Activated B cell treated with CpG ODN at 0.5 μM for 24 hours (primary cell): ENCODE results near the gene VPS35L. TPM values are rescaled to one million over a fixed set of nuclear protein-coding genes. Genes with fewer than 3 reads are reported as not detected.
"Not testable (repeated sequence)": the region's sequence is repeated elsewhere in the genome, so short reads cannot be mapped to it uniquely, and the experiment has no call there.

Experiments used
- ATAC-seq: fragments of 200-7000 bp; cut with Tn5 transposase; one replicate; pipeline ENCODE4 v1.10.0; 2021; ENCODE audit warnings: low read depth, mild to moderate bottlenecking, moderate library complexity
- CTCF ChIA-PET: fragments of 350-600 bp; sonication (Branson Sonifier 250); formaldehyde crosslinking; loops from one replicate; lab custom pipeline; 2021; ENCODE audit warnings: antibody characterized with exemption; lab: Charles Lee
- POLR2A ChIA-PET: fragments of 350-600 bp; sonication (Branson Sonifier 250); formaldehyde crosslinking; loops from one replicate; lab custom pipeline; 2021; ENCODE audit warnings: antibody characterized with exemption; lab: Charles Lee
- DNase-seq: peaks from one replicate; pipeline ENCODE4 v3.0.0; 2022
- H3K27ac Mint-ChIP-seq: one replicate; pipeline ENCODE4 v1.8.0; 2020; ENCODE audit warnings: mixed read lengths
- H3K27me3 Mint-ChIP-seq: one replicate; pipeline ENCODE4 v1.8.0; 2021; ENCODE audit warnings: mixed read lengths
- H3K36me3 Mint-ChIP-seq: one replicate; pipeline ENCODE4 v1.8.0; 2021; ENCODE audit warnings: low read depth, mixed read lengths
- H3K4me1 Mint-ChIP-seq: one replicate; pipeline ENCODE4 v1.8.0; 2021; ENCODE audit warnings: mixed read lengths
- H3K4me3 Mint-ChIP-seq: one replicate; pipeline ENCODE4 v1.8.0; 2020; ENCODE audit warnings: mild to moderate bottlenecking, mixed read lengths
- H3K9me3 Mint-ChIP-seq: one replicate; pipeline ENCODE4 v1.8.0; 2020; ENCODE audit warnings: mixed read lengths
- CTCF ChIP-seq: fragments of 200-600 bp; IDR thresholded peaks from one replicate; pipeline ENCODE4 v1.8.0; 2022; ENCODE audit warnings: antibody characterized with exemption, mild to moderate bottlenecking
- intact Hi-C: fragments of 100-400 bp; cut with micrococcal nuclease; formaldehyde crosslinking; loops from one replicate; pipeline ENCODE4 v1.15.1; 2024
- total RNA-seq: library from RNA; stranded (reverse); gene quantifications from 2 replicates; pipeline ENCODE4 v1.2.3, GENCODE V29; 2022

The VPS35L gene
- total RNA-seq, 1 donor from 2014 or later: 66.0 TPM

GRCh38 chr16:19716183-19716582 lies 160.7 kb downstream of the VPS35L start:
- intact Hi-C loops: loop anchor here (5.0 kb wide), 2 partner anchors 194 to 649 kb away; partner anchors contain the start of genes CCP110, COQ7 and GDE1
- DNase-seq: no peak
- Mint-ChIP-seq H3K9me3 (no peaks in the 10 kb centered on the region), H3K4me1 (peaks cover 24% of the 10 kb centered on the region), H3K27me3 (no peaks in the 10 kb centered on the region), H3K36me3 (peaks cover 41% of the 10 kb centered on the region), H3K27ac (no peak overlapping the region), H3K4me3 (peak overlapping the region; percentile 94)
- ChIA-PET CTCF (no interaction called here), POLR2A (interaction anchor here (1.0 kb wide), 1 partner anchor 926 kb away, joined by 11 read pairs; the partner anchor contains the start of gene RPS15A)
- no peak for ATAC-seq
- no peak for TF ChIP-seq CTCF

GRCh38 chr16:19716728-19717127 lies 161.2 kb downstream of the VPS35L start:
- peak overlapping the region; percentile 94 for H3K4me3 Mint-ChIP-seq
- H3K27ac Mint-ChIP-seq, DNase-seq, H3K27me3 Mint-ChIP-seq, ATAC-seq, POLR2A ChIA-PET, CTCF ChIA-PET, H3K9me3 Mint-ChIP-seq: not testable (repeated sequence)
- H3K4me1 Mint-ChIP-seq: peaks cover 24% of the 10 kb centered on the region
- intact Hi-C loops: loop anchor here (5.0 kb wide), 2 partner anchors 194 to 649 kb away; partner anchors contain the start of genes CCP110, COQ7 and GDE1
- H3K36me3 Mint-ChIP-seq: peaks cover 35% of the 10 kb centered on the region

GRCh38 chr16:19717314-19717713 lies 161.8 kb downstream of the VPS35L start:
- Mint-ChIP-seq H3K27ac (peak overlapping the region; percentile 65), H3K4me1 (peaks cover 24% of the 10 kb centered on the region), H3K36me3 (peaks cover 32% of the 10 kb centered on the region), H3K4me3 (peak overlapping the region; percentile 94), H3K9me3 (no peaks in the 10 kb centered on the region), H3K27me3 (no peaks in the 10 kb centered on the region)
- intact Hi-C loops: loop anchor here (5.0 kb wide), 2 partner anchors 195 to 650 kb away; partner anchors contain the start of genes CCP110, COQ7 and GDE1
- CTCF ChIA-PET: interaction anchor here (1.4 kb wide), 1 partner anchor 162 kb away, joined by 3 read pairs; the partner anchor contains the start of gene VPS35L
- POLR2A ChIA-PET: interaction anchor here (0.6 to 1.2 kb wide), 4 partner anchors 17 to 927 kb away, joined by 3 to 7 read pairs (median 3); partner anchors contain the start of genes RPS15A and VPS35L
- no peak for ATAC-seq
- no peak for TF ChIP-seq CTCF
- DNase-seq: no peak

- ChIA-PET CTCF (interaction anchor here (0.6 to 1.4 kb wide), 2 partner anchors 162 to 163 kb away, joined by 3 read pairs; partner anchors contain the start of gene VPS35L), POLR2A (interaction anchor here (0.6 to 1.8 kb wide), 5 partner anchors 17 to 928 kb away, joined by 3 to 12 read pairs (median 3); partner anchors contain the start of genes CCP110, RPS15A and VPS35L)
- peak within 1 kb of the TSS; percentile 65 for H3K27ac Mint-ChIP-seq
- H3K4me3 Mint-ChIP-seq: peak within 1 kb of the TSS; percentile 94
- peak; percentile 92 for ATAC-seq
- DNase-seq: peak; percentile 85
- H3K27me3 Mint-ChIP-seq: no peaks in the 10 kb centered on the region
- H3K36me3 Mint-ChIP-seq: peaks cover 30% of the 10 kb centered on the region
- intact Hi-C loops: loop anchor here (1.0 to 5.0 kb wide), 5 partner anchors 161 to 928 kb away; partner anchors contain the start of genes CCP110, COQ7, GDE1 and GPRC5B
- peaks cover 24% of the 10 kb centered on the region for H3K4me1 Mint-ChIP-seq
- no peak for TF ChIP-seq CTCF
- H3K9me3 Mint-ChIP-seq: no peaks in the 10 kb centered on the region
Observed at GRCh38 chr16:19717741-19718623, 162.5 kb downstream of the VPS35L start, which contains the start of the genes IQCK and KNOP1. Gene IQCK (plus strand): TSS chr16:19718271. CDS start chr16:19718307, 36 bp downstream. Gene KNOP1 (minus strand): TSS chr16:19718227. CDS start chr16:19715035, 3,192 bp downstream.

GRCh38 chr16:19718624-19718965 lies 163.1 kb downstream of the VPS35L start:
- ATAC-seq: no peak
- ChIA-PET POLR2A (interaction anchor here (0.6 to 1.8 kb wide), 4 partner anchors 163 to 928 kb away, joined by 3 to 12 read pairs (median 7); partner anchors contain the start of genes CCP110, GPRC5B, RPS15A and VPS35L), CTCF (interaction anchor here (0.6 kb wide), 1 partner anchor 162 kb away, joined by 3 read pairs; no protein-coding TSS in a partner anchor)
- no peak overlapping the region for H3K27ac Mint-ChIP-seq
- peaks cover 24% of the 10 kb centered on the region for H3K4me1 Mint-ChIP-seq
- H3K9me3 Mint-ChIP-seq: no peaks in the 10 kb centered on the region
- TF ChIP-seq CTCF: no peak
- peaks cover 26% of the 10 kb centered on the region for H3K36me3 Mint-ChIP-seq
- intact Hi-C loops: loop anchor here (1.0 to 5.0 kb wide), 5 partner anchors 162 to 928 kb away; partner anchors contain the start of genes CCP110, COQ7, GDE1 and GPRC5B
- H3K27me3 Mint-ChIP-seq: no peaks in the 10 kb centered on the region
- peak overlapping the region; percentile 94 for H3K4me3 Mint-ChIP-seq
- DNase-seq: no peak
